Pancreas (tissue), 10 donors: ENCODE measurements around the gene IMPDH1. TPM values are rescaled to one million over a fixed set of nuclear protein-coding genes. Genes with fewer than 3 reads are reported as not detected.

Source experiments
- ATAC-seq, 4 donors: fragments of 200-7000 bp; cut with Tn5 transposase; one replicate each; pipeline versions ENCODE4 v1.8.0 to v1.9.1; 2020; ENCODE audit warnings: mild to moderate bottlenecking in 4 of 4, moderate library complexity in 4 of 4
- DNase-seq, 6 donors: peaks; one replicate each; pipeline ENCODE4 v3.0.0-alpha.2; 2020
- FAIRE-seq: peaks from 2 replicates; lab custom pipeline; 2012; peaks lifted over from hg19 to GRCh38; lab: Jason Lieb, UNC
- H3K27ac ChIP-seq, 4 donors: fragments of 200-600 bp; sonication (generic); 1 replicate in 3 of 4; 2 replicates in 1 of 4; pipeline versions ENCODE4 v1.5.0 to v1.8.0; 2020
- H3K27me3 ChIP-seq, 4 donors: fragments of 200-600 bp; one replicate each; pipeline ENCODE4 v1.8.0; 2021
- H3K36me3 ChIP-seq, 3 donors: fragments of 200-600 bp; sonication (generic) in 1 of 3; one replicate each; pipeline versions ENCODE4 v1.5.0 to v1.8.0; 2020 to 2021
- H3K4me1 ChIP-seq, 3 donors: fragments of 200-600 bp; one replicate each; pipeline ENCODE4 v1.8.0; 2021
- H3K4me3 ChIP-seq, 4 donors: fragments of 200-600 bp; sonication (generic) in 2 of 4; one replicate each; pipeline versions ENCODE4 v1.5.0 to v1.8.0; 2020 to 2021
- H3K9me3 ChIP-seq, 4 donors: fragments of 200-600 bp; one replicate each; pipeline ENCODE4 v1.8.0; 2021
- CTCF ChIP-seq, 4 donors: fragments of 200-600 bp; sonication (generic) in 3 of 4; IDR thresholded peaks; one replicate each; pipeline versions ENCODE4 v1.5.0 to v1.8.0; 2021; ENCODE audit warnings: antibody characterized with exemption in 4 of 4
- WGBS, 2 donors: extraction: QIAGEN DNeasy Blood & Tissue Kit; methylation state at CpG; one replicate each; pipeline ENCODE4 v1.1.7; 2013; 5-methylcytosine and 5-hydroxymethylcytosine counted together
- intact Hi-C, 3 donors: fragments of 100-400 bp; cut with DNase I; formaldehyde crosslinking; loops; one replicate each; pipeline versions ENCODE4 v1.11.1 to v1.14.2; 2022
- polyA plus RNA-seq, 2 donors: library from polyadenylated mRNA; stranded (reverse); fragments of 200-250 nt; gene quantifications; one replicate each; pipeline ENCODE4 v1.2.3, GENCODE V29; 2013
- total RNA-seq, 6 donors: library from RNA; stranded (reverse); fragmentation: NEBNext Ultra II Directional in 4 of 6; extraction: Animal tissue kit (Norgen Biotek cat#: 25700) in 4 of 6; gene quantifications; one replicate each; pipeline versions ENCODE4 v1.2.1 to v1.2.4, GENCODE V29; 2021 to 2023
- donor health status: healthy with polysubstance abuse.
- donor health status: DM: no; HTN: no; CAD: no; lungs with moderate emphysema.
- donor health status: DM: no; HTN: no; CAD: no.
- donor health status: control.
- donor health status: control.
- donor health status: Bipolar disorder and iron deficiency.
- donor health status: DM: yes; HTN: yes; CAD: no.
- donor health status: DM: no; HTN: no; CAD: no.
- donor health status: DM: no; HTN: no; CAD: no.
- donor health status: DM: yes; HTN: yes; CAD: no.

Gene IMPDH1
- total and polyA plus RNA-seq, 8 donors = 16.8 to 26.0 (median 19.8) TPM

DNA sequence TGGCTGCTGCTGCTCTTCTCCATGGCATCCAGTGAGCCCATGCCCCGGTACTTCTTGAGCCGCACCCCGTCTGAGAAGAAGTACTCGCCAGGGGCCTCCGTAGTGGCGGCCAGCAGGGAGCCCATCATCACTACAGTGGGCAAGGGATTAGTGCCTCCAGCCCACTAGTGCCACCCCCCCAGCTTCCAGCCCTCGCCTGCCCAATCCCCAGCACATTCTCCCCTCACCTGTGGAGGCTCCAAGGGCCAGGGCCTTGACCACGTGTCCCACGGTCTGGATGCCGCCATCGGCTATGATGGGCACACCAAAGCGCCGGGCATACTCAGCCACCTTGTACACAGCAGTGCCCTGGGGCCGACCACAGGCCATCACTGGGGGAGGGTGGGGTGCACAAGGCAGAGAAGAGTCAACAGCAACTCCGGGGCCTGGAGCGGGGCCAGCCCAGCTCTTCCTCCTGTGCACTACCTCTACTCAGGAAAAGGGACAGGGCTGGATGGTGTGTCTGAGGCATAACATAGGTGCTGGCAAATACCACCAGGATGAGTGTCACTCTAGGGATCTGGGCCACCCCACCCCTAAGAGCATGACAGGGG, 14.8 kb downstream of the IMPDH1 start:
- Histone ChIP-seq H3K9me3 (no peaks in the 10 kb centered on the region), H3K4me1 (no peaks in the 10 kb centered on the region), H3K4me3 (no peak overlapping the region), H3K36me3 (peaks cover 0 to 1% (median 0%) of the 10 kb centered on the region in 3 donors), H3K27ac (no peak overlapping the region), H3K27me3 (no peaks in the 10 kb centered on the region)
- no peak for TF ChIP-seq CTCF (IDR thresholded peaks at IDR 0.05)
- intact Hi-C loops = no loop called here
- DNase-seq (peak in 1 of 6 donors; percentile 81), FAIRE-seq (no peak), ATAC-seq (no peak)
- 88 to 92% methylated on average over 16 of the region's 16 CpGs for WGBS, 2 donors

DNA sequence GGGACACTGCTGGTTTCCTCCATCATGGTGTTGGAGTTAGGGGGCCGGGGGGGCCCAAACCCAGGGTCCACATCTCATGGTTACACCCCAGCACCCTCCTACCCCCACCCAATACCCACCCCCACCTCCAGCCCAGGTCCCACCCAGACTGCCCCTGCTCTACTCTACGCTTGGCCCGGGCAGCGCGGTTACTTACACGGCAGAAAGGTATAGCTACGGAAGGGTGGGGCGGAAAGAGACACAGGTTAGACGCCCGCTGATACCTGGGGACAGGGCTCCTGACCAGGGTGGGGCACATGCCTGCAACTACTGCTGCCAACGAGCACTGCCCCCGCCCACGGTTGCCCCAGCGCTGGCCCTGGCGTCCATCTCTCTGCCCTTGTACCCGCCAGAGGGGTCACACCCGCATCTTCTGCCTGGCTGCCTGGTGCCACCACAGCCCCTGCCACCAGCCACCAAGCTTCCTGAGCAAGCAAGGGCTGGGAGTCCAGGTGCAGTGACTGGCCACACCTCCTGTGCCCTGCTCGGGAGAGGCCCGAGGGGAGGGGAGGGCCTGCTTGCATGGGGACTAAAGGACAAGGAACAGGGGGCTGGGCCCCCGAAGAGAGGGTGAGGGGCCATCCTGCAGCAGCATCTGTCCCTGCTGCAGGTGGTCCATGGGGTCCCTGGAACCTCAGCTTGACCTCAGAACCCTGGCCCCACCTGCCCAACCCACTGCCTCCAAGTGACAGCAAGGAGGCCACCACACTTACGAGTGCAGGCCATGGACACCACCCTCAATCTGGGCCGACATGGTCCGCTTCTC, 16.1 kb downstream of the IMPDH1 start:
- intact Hi-C loops = no loop called here
- no peak for TF ChIP-seq CTCF (IDR thresholded peaks at IDR 0.05)
- FAIRE-seq = no peak
- no peaks in the 10 kb centered on the region for H3K9me3 ChIP-seq
- H3K27ac ChIP-seq = no peak overlapping the region
- no peaks in the 10 kb centered on the region for H3K4me1 ChIP-seq
- DNase-seq = no peak
- no peak overlapping the region for H3K4me3 ChIP-seq
- 94% methylated on average over 22 to 23 of the region's 23 CpGs for WGBS, 2 donors
- no peak for ATAC-seq
- no peaks in the 10 kb centered on the region for H3K36me3 ChIP-seq
- no peaks in the 10 kb centered on the region for H3K27me3 ChIP-seq

DNA sequence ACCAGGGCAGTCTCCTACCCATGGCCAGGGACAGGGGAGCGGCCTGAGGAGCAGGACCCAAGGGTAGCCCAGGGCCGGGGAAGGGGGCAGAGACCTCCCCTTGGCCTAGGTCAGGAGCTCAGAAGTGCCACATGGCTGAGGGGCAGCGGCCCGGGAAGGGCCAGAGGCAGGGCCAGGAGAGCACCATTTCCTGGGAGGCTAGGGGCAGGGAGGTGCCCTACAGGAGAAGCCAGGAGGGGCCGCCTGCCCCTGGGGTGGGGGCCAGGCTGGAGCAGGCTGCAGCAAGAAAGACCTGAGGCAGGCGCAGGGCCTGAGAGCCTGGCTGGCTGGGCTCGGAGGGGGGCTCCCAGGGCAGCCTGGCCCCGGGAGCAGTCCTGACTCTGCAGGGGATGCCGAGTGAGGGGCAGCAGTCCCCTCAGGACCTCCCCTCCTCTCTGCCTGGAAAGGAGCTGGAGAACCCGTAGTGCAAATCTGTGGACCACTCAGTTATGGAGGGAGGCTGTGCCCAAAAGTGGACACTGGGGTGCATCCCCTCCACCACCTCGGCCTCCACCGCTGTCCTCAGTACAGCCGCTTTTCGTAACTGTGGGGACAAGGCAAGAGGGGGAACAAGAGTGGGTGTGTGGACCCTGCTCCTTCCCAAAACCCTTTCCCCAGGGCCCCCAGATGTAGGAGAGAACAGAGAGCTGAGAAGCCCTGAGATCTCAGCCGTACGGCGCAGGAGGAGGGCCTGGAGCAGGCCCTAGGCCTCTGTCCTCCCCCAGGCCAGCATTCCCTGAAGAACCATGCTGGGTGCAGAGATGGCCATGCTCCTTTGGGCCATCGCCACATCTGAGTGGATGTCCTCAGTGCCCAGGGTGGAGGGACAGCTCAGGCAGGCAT, 17.1 kb downstream of the IMPDH1 start:
- 93 to 96% methylated on average over 17 to 18 of the region's 18 CpGs for WGBS, 2 donors
- H3K4me3 ChIP-seq = no peak overlapping the region
- no peak for TF ChIP-seq CTCF (IDR thresholded peaks at IDR 0.05)
- H3K27me3 ChIP-seq = no peaks in the 10 kb centered on the region
- no peaks in the 10 kb centered on the region for H3K9me3 ChIP-seq
- intact Hi-C loops = no loop called here
- no peak for FAIRE-seq
- ATAC-seq = no peak
- no peak for DNase-seq
- H3K4me1 ChIP-seq = no peaks in the 10 kb centered on the region
- no peak overlapping the region for H3K27ac ChIP-seq
- no peaks in the 10 kb centered on the region for H3K36me3 ChIP-seq

DNA sequence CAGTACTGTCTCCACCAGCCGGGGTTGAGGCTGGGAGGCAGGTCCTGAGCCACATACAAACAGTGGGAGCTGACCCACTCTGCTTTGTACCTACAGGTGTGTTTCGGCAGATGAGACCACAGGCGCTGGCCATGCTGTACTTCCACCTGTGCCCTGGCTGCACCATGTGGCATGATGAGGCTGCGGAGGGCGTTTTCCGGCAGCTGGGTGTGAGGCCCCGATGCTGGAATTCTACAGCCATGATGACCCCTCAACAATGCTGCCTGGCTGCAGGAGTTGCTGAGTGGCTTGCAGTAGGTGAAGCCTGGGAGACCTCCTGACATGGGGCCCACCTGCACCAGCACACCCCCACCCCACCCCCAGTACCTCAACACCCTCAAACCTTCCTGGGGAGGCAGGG, 18.0 kb downstream of the IMPDH1 start:
- intact Hi-C loops = no loop called here
- no peak for FAIRE-seq
- Histone ChIP-seq H3K27ac (no peak overlapping the region), H3K4me3 (no peak overlapping the region), H3K36me3 (no peaks in the 10 kb centered on the region), H3K27me3 (no peaks in the 10 kb centered on the region), H3K9me3 (no peaks in the 10 kb centered on the region), H3K4me1 (no peaks in the 10 kb centered on the region)
- DNase-seq = no peak
- TF ChIP-seq CTCF (IDR thresholded peaks at IDR 0.05) = no peak
- WGBS, 2 donors = 92 to 94% methylated on average over 7 of the region's 7 CpGs
- no peak for ATAC-seq
